DMS114 treated with DMSO at 0.1 percent for 48 hours (cell line): ENCODE data around the gene CARS1.

Experiments used
- DNase-seq: peaks from one replicate; lab custom pipeline; 2025; ENCODE audit not compliant: unreplicated experiment; lab: John Stamatoyannopoulos, UW

Gene CARS1

DNA sequence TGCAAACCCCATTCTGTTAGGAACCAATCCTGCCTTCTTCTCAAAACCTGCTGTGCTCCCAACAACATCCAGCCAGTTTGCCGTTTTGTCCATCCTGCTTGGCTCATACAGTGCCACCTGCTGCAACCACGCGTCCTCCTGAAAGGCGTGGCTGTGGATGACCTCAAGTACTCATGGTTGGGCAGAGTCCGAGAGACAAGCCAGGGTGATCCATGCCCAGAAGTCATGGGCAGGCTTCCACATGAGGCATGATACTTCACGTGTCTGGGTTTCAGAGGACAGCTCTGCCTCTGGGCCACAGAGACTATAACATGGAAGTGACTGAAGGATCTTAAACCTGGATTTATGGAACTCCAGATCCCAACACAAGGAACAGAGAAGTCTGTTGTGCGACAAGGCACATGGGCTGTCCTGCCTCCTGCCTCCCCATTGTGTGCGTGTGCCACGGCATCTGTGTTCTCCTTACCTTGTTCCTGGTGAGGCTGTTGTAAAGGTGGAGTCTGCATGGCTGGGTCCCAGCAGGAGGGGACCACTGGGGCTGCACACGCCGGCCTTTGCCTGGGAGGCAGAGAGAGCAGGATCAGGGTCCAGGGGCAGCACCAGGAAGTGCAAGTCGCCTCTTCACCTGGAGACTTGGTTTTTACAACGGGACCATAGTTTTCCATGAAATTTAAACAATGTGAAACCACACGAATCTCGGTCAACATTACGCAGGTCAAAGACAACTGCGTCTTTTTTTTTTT lies 15.4 kb downstream of the CARS1 start:
- no peak for DNase-seq

DNA sequence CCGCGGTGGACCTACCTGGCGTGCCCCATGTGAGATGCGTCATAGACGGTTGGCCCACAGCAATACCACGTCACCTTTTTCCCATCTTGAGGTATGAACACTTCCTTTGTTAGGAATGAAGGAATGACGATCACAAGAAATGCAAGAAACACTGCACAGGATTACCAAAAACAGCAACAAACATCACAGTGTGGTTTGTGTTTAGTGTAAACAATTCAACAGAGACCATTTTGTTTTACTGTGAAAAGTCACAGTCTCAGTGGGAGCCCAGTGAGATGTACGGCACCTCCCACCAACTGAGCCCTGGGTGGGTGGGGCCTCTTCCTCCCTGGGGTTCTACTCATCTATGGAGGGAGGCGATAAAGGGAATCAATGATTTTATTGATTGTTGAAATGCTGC lies 16.3 kb downstream of the CARS1 start:
- no peak for DNase-seq

DNA sequence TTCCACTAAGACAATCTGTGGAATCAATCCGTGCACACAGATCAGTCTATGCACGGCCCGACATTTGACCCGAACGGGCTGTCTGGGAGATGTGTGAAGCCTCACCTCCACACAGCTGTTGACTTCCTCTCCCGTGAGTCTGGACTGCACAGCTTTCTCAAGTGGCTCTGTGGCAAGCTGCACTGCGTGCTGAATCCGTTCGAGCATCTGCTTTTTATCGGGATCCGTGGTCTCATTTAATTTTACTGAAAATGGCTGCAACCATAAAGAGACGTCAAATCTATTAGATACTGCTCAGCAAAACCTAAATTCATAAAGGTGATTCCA lies 19.3 kb downstream of the CARS1 start:
- DNase-seq, result no peak

DNA sequence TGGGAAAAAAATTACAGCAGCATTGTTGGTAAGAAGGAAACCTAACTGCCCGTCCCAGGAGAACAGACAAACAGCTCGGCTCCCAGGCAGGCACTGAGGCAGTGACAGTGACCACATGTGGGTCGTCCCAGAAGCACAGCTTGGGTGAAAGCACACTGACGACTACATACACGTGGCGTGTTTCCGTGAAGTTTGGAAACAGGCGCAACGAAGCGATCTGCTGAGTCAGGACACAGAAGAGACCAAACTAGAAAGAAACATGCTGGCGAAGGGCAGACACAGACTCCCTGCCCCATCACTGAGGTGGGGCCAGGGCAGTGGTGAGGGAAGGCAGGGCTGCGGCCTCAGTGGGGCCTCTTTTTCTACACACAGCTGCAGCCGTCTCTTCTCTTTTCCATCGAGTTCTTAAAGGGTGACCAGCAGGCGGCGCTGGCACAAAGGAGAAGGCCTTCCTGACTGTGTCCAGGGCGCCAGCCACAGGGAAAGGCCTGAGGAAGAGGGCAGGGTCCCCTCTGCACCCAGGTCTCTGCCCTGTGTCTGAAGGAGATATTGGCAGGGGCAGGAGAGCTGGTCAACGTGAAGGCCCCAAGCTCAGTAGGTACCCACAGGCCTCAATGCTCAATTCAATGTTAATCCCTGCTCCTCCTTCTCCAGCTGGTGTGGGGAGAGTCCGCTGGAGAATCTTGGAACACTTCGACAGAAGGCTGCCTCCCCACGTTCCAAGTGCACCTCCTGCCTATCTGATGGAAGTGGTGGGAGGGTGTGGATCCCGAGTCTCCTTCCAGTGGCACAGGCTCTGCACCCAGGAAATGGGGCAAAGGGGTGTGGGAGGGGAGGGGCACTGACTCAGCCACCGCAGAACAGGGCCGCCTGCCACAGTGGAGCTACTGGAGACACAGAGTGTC lies 19.9 kb downstream of the CARS1 start:
- DNase-seq, result peak; percentile 25

DNA sequence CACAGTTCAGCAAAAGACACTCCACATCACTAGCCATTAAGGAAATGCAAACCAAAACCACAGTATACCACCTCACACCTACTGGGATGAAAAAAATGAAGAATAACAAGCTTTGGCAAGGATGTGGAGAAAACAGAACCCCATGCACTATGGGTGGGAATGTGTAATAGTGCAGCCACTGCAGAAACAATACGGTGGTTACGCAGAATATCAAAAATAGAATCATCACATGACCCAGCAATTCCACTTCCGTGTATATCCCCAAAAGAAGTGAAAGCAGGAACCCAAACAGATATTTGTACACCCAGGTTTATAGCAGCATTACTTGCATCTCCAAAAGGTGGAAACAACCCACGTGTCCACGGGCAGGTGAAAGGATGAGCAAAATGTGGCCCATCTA lies 20.8 kb downstream of the CARS1 start:
- DNase-seq, result no peak

DNA sequence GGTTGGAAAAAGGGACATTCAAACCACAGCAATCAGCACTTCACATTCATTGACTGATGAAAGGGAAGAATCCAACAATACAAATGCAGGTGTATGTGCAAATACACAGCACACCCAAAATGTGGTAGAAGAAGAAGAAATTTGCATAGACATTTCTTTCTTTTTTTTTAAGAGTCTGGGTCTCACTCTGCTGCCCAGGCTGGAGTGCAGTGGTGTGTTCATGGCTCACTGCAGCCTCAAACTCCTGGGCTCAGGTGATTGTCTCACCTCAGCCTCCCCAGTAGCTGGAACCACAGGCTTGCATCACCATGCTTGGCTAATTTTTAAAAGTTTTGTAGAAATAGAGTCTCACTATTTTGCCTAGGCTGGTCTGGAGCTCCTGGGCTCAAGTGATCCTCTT lies 21.9 kb downstream of the CARS1 start:
- DNase-seq, result no peak

DNA sequence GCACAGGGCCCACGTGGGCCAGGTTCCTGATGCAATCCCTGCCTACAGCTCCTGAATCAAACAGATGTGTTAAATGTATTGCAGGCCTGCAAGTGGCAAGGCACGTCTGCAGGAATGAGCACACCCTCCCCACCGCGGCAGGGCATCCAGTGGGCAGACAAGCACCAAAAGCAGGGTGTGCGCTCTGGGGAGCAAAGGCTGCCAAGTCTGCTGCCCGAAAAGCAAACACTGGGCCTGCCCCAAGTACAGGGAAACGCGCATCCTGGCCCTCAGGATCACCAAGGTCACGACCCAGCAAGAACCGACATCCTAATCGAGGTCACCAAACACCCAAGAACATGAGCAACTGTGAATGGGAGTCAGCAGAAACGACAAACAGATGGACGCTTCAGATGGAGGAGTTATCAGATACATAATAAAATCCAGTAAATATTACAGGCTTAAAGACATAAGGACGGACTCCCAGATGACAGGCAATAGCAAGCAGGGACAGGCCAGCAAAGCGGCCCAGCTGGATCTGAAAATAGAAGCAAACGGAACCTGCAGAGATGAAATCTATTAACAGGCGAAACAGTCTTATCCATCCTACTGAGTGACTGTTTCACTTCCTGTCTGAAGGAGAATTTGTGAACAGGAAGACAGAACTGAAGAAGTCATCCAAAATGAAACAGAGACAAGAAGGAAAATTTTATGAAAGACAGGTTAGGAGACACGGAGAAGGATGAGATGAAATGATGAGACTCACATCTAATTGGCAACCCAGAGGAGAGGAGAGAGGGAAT lies 26.7 kb downstream of the CARS1 start:
- DNase-seq, result no peak

DNA sequence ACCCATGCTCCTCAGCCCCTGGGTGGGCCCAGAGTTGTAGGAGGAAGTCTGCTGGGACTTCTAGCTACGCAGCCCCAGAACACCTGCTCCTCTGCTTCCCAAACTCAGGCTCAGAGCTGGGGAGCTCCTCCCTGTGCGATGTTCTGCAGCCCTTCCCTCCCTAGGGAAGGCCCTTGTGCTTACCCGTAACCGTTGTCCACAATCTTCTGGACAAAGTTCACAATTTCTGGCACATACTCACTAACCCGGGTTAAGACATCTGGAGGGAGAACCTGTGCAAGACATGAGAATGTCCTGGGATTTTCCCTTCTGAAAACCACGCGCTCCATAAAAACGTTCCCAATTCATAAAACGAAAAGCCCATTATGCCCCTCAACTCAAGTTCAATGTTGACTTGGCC lies 28.4 kb downstream of the CARS1 start:
- DNase-seq, result no peak

DNA sequence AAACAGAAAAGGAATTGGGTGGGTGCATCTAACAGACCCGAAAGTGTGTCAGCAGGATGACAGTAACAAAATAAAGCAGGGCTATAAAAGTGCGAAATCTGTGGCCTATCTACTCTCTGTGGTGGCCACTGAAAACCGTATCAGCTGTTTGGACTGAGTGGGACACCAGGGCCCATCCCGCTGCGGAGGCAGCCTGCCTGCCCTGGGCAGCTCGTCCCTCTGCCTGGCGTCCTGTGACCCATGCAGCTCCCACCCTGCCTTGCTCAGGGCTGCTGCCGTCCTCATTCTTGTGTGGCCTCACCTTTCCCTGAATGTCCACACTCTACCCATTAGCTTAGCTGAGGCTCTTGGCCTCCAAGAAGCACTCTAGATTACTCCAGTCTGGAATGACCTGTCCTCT lies 30.4 kb downstream of the CARS1 start:
- DNase-seq, result no peak

DNA sequence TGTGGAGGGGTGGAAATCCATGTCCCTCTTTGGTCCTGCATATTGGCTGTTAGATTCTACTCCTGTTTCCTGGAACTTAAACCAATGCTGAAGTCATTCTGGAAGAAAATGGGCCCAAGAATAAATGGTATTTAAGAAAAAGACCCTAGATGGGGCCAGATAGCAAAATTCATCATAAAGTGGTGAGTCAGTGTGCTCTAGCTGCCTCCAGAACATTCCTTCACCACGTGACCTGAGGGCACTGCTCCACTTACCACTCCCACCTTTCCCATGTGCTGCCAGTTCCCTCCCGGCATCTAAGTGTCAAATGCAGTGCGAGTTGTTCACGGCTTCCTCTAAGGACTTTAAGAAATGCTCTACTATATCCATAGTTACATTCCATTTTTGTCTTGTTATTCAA lies 34.2 kb downstream of the CARS1 start:
- DNase-seq, result no peak

DNA sequence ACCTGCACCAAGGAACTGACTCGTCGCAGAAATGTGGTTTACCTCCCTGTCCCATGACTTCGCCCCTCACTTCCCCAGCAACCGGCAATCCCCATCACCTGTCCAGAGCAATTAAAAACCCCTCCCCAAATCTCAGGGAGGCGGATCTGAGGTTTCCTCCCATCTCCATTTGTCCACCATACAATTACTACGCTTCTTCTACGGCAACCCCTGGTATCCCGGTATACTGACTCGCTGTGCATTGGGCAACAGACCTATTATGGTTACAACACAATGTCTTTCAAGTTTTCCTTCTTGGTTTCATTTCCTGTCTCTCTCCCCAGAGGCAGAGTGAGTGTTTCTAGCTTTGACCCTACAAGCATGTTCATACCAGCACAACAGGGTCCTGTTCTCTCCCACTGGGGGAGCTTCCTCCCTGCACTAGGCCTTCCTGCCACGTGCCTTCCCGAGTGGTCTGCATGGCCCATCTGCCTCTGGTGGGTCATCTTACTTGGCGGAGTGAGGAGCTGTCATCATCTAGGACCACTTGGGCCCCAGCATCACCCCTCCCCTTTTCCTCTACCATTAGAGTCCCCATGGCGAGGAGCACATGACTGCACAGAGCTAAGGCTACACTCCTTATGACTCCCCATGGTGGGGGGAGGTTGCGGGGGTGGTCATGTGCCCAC lies 34.8 kb downstream of the CARS1 start:
- DNase-seq, result no peak

DNA sequence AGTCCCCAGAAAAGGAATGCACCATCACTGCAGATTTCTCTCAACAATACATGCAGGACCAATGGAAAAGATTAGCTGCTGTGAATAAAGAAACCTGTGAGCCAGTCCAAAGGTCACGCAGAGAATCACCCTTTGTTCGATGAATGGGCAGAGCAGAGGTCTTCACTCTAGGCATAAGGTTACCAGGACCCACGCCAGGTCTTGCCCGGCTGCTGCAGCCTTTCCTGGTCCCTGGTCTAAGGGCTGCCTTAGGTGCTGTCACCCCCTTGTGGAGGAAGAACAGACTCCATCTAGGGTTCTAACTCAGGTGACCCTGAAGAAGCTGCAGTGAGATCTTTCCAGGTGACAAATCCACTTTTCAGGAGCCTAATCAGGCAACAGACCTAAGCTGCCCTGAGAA lies 36.1 kb downstream of the CARS1 start:
- DNase-seq, result no peak

DNA sequence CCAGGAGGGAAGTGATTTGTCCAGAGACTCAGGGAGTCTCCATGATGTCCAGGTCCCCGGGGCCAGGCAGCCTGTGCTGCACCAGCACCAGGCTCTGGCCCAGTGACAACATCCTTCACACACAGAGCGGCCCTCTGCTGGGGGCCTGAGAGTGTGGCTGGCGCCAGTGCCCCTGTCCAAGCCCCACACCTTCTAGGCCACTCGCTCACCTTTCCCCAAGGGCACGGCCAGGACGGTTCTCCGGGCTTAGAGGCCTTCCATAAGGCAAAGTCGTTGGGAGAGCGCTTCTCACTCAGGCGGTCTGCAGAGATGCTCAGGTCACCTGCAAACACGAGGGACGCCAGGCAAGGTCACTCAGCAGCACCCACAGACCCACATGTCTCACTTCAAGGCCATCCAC lies 37.2 kb downstream of the CARS1 start:
- DNase-seq, result no peak

DNA sequence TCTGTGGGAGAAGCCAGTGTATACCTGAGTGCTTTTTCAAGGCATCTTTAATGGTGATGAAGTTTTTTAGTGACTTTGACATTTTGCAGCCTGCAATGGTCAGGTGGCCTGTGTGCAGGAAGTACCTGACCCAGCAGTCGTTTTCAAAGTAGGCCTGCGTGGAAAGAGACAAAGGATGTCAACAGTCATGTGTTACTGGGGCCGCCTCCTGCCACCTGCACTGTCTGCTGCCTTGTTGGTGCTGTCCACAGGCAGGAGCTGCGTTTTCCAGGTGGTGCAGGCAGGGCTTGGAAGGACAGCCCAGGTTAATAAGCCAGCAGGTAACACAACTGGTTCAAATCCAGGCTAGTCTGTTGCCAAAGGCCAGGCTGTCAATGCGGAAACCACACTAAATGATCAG lies 38.6 kb downstream of the CARS1 start:
- DNase-seq, result no peak

DNA sequence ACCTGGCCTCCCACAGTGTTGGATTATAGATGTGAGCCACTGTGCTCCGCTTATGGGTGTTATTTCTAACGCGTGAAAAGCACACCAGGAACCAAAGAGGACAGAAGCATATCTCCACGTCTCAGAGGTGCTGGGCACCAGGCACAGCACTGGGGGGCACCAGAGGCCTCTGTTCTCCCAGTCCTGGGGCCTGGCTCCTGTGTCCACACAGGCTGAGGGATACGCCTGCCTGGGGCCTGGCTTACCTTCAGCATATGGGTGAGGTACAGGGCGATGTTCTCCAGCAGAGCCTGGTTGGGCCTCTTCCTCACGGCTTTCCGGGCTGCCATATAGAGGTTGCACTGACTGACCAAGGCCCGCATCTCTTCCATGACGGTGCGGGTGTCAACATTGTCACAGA lies 40.4 kb downstream of the CARS1 start:
- no peak for DNase-seq

DNA sequence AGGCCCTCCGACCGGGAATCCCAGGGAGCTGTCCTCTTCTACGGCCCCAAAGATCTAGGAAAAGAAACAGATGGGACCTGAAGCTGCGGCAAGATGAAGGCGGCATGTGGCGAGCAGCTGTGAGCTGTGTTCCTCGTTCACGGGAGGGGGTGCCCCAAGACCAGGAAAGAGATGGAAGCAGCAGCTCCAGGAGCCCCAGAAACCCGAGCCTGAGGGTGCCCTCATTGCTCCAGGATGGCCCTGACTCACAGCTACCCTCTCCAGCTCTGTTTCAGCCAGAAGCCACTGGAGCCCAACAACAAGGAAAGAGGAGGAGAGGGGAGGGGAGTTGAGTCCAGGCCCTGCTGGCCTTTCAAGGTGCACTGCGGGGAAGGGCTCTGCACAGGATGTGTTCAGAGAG lies 41.4 kb downstream of the CARS1 start:
- no peak for DNase-seq

DNA sequence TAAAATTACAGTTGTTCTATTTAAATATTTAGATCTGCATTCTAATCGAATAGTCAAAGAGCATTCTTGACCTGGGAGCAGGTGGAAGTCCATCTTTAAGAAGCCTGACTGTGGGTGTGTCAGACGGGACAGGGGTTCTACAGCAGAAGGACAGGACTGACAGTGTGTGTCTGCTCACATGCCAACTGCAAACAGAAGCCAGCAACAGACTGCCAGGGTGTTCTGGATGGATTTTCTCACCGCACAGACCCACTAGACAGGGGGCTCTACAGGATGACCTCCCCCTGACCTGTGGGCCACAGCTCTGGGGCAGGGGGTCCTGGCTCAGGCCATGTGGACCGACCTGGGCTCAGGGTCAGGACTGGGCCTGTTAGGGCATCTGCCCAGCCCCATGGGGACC lies 42.3 kb downstream of the CARS1 start:
- DNase-seq, result no peak

DNA sequence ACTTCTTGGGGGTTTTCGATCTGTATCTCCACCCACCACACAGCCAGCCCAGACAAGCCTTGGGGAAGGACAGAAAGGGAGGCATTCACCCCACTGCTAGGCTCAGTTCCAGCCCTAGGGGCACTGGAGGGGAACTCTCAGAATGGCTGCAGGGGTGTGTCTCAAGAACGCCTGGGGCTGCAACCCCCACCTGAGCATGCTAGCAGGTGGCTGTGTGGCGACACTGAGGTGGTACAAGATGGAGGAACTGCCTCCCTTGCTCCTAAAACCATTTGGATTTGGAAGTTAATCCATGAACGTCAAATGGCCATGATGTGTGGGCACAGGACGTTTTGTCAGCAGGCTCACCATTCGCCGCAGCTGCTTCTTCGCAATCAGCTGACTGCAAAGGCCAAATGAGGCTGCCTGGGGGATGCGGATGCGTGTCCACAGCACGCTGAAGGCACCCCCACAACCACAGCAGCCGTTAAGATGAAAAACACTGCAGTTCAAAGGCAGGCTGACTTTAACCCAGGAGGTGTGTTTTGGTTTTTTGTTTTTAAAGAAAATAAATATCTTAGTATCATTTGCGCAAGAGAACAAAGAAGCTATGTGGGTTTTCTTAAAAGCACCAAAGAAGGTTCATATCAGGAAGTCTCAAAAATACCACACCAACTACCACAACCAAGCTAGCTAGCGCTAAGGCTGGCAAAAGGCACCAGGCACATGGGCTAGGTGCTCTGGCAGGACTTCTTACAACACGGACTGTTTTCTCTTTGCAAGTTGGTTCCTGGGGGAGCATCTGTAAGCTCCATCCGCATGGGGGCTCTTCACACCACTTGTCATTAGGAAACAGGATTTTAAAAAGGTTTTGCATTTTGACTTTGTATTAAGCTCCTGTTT lies 42.9 kb downstream of the CARS1 start:
- no peak for DNase-seq

DNA sequence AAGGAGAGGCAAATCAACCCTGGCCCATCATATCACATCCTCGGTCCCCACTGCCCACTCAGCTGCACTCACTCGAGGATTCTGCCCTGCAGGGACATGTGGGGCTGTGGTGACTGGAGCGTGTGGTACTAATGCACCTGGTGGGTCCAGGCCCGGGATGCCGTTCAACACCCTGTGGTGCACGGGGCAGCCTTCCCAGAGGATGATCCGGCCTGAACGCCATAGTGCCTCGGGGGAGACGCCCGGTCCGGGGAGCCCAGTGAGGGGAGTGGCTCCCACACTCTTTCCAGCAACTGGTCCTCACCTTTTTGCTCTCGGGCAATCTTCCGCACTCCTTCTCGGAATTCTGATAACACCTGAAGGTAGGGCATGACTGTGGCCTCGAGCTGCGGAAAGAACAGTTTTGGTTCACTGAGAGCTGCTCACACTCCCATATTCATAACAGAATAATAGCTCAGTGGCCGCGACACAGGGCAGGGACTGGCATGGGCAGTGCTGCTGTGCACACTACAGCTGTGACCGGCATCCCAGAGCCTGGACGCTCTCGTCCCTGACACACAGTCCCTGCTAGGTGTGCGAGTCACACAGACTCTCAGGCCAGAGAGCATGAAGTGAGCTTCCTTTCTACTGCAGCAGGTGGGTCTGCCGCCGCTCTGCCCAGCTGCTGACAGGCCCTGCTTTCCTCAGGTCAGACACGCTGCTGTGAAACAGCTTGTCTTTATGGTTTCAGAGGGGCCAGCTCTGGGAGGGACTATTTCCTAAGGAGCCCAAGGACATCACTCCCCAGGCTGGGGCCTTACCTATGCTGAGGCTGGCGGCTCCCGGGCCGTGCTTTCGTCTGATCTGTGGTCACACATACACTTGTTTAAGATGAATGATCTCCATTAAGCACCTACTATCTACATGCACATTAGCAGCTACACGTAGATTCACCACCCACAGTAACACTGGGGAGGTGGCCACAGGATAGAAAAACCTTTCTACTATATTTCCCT lies 45.0 kb downstream of the CARS1 start:
- no peak for DNase-seq
